GM13977 (cell line): ENCODE results near the gene KIAA1671.

Experiments used
- DNase-seq: peaks from one replicate; pipeline ENCODE4 v3.0.0; 2012; ENCODE audit warnings: low spot score
- CTCF ChIP-seq: IDR thresholded peaks from 2 replicates; pipeline ENCODE4 v1.5.1; 2012; ENCODE audit warnings: mild to moderate bottlenecking, control low read depth; ENCODE audit not compliant: insufficient read depth; ENCODE audit errors: extremely low read depth, missing control alignments
- in situ Hi-C: fragments of 300-500 bp; cut with MboI; formaldehyde crosslinking; loops from one replicate; pipeline ENCODE4 v1.12.0; 2022; ENCODE audit warnings: low sequenced_read_pairs, low pct_unique_long_range_greater_than_20kb, mixed read lengths, inconsistent platforms; ENCODE audit not compliant: unreplicated experiment

Gene KIAA1671

GRCh38 chr22:24977370-24978221 is 25.1 kb downstream of the KIAA1671 start:
- no peak for TF ChIP-seq CTCF
- in situ Hi-C loops, result no loop called here
- no peak for DNase-seq

GRCh38 chr22:24978308-24978707 is 25.8 kb downstream of the KIAA1671 start:
- no peak for DNase-seq
- in situ Hi-C loops, result no loop called here
- TF ChIP-seq CTCF, result no peak

- no peak for TF ChIP-seq CTCF
- in situ Hi-C loops, result no loop called here
- DNase-seq, result no peak
Measured at GRCh38 chr22:24981066-24981465, 28.6 kb downstream of the KIAA1671 start.

GRCh38 chr22:24981656-24982055 is 29.1 kb downstream of the KIAA1671 start:
- TF ChIP-seq CTCF, result no peak
- in situ Hi-C loops, result no loop called here
- DNase-seq, result no peak

- no peak for TF ChIP-seq CTCF
- no peak for DNase-seq
- in situ Hi-C loops, result no loop called here
Measured at GRCh38 chr22:24982301-24983056, 30.0 kb downstream of the KIAA1671 start.

- no peak for TF ChIP-seq CTCF
- in situ Hi-C loops, result no loop called here
- DNase-seq, result no peak
Measured at GRCh38 chr22:24983151-24983550, 30.6 kb downstream of the KIAA1671 start.
